K562 (cell line): ENCODE measurements around the gene NFILZ. TPM values are rescaled to one million over a fixed set of nuclear protein-coding genes. Genes with fewer than 3 reads are reported as not detected.

Experiments
- ATAC-seq: fragments of 200-7000 bp; cut with Tn5 transposase; 3 replicates; pipeline ENCODE4 v1.9.1; 2020; ENCODE audit warnings: moderate library complexity
- BruUV-seq: library from RNA; stranded (reverse); fragments of 400-500 nt; replicated peaks from 2 replicates; lab custom pipeline; 2021; lab: Mats Ljungman, UMichigan
- CTCF ChIA-PET: fragments of 300-600 bp; formaldehyde crosslinking; extraction: SDS; loops from one replicate; lab custom pipeline; 2021; ENCODE audit warnings: low intra/inter-chr PET ratio; lab: Yijun Ruan, JAX
- POLR2A ChIA-PET: fragments of 300-600, 350-650 bp; sonication (Branson Sonifier 250); formaldehyde crosslinking; extraction: SDS; loops from one replicate; lab custom pipeline; 2021; ENCODE audit warnings: antibody characterized with exemption, inconsistent platforms; lab: Yijun Ruan, JAX
- DNase-seq, 4 experiments: peaks; one replicate each; pipeline versions ENCODE4 v3.0.0 to v3.0.0-alpha.2; 2011 to 2018; ENCODE audit warnings: low spot score in 3 of 4, mixed read lengths in 3 of 4; ENCODE audit errors: extremely low read depth in 1 of 4
- FAIRE-seq: peaks from 2 replicates; lab custom pipeline; 2011; peaks lifted over from hg19 to GRCh38; lab: Jason Lieb, UNC
- H2AFZ ChIP-seq: 2 replicates; pipeline ENCODE4 v1.6.0; 2011; ENCODE audit warnings: low read depth, low read length, control low read depth, inconsistent platforms
- H3K27ac ChIP-seq: fragments of 200-600 bp; 3 replicates; pipeline ENCODE4 v1.8.0; 2011; ENCODE audit warnings: low read depth, mild to moderate bottlenecking, control low read depth, inconsistent platforms, low read length, moderate library complexity, mixed read lengths; ENCODE audit errors: extremely low read depth
- H3K27me3 ChIP-seq, 2 experiments: fragments of 300-600 bp in 1 of 2; 2 replicates in 1 of 2; 3 replicates in 1 of 2; pipeline versions ENCODE4 v1.6.0 to v1.8.0; 2011; ENCODE audit warnings: inconsistent platforms in 2 of 2, low read length in 2 of 2, mild to moderate bottlenecking in 1 of 2, mixed read lengths in 1 of 2, moderate library complexity in 1 of 2; ENCODE audit not compliant: control insufficient read depth in 2 of 2, insufficient read depth in 2 of 2
- H3K36me3 ChIP-seq: fragments of 300-600 bp; 3 replicates; pipeline ENCODE4 v1.8.0; 2011; ENCODE audit warnings: mild to moderate bottlenecking, low read length, inconsistent platforms; ENCODE audit not compliant: control insufficient read depth, insufficient read depth
- H3K4me1 ChIP-seq, 2 experiments: fragments of 200-600 bp in 1 of 2; replicated peaks in 1 of 2; 2 replicates in 1 of 2; 3 replicates in 1 of 2; pipeline versions ENCODE4 v1.5.1 to v1.8.0; 2011; ENCODE audit warnings: inconsistent platforms in 2 of 2, low read length in 2 of 2, mild to moderate bottlenecking in 1 of 2, mixed read lengths in 1 of 2, moderate library complexity in 1 of 2; ENCODE audit not compliant: control insufficient read depth in 2 of 2, insufficient read depth in 2 of 2
- H3K4me2 ChIP-seq: 2 replicates; pipeline ENCODE4 v1.6.1; 2011; ENCODE audit warnings: low read length, control low read depth, inconsistent platforms, mixed read lengths; ENCODE audit not compliant: insufficient read depth
- H3K4me3 ChIP-seq: fragments of 200-600 bp; sonication (generic), shearing (Covaris generic); 2 replicates; pipeline ENCODE4 v1.5.1; 2016; ENCODE audit warnings: control low read depth, inconsistent platforms
- H3K79me2 ChIP-seq: fragments of 200-600 bp; 3 replicates; pipeline ENCODE4 v1.8.0; 2011; ENCODE audit warnings: low read length, inconsistent platforms; ENCODE audit not compliant: control insufficient read depth, insufficient read depth
- H3K9ac ChIP-seq, 2 experiments: 2 replicates each; pipeline versions ENCODE4 v1.6.0 to v1.6.1; 2011; ENCODE audit warnings: low read depth in 2 of 2, low read length in 2 of 2, control low read depth in 1 of 2, inconsistent platforms in 1 of 2, mild to moderate bottlenecking in 1 of 2, mixed read lengths in 1 of 2; ENCODE audit not compliant: insufficient read depth in 1 of 2
- H3K9me1 ChIP-seq: one replicate; pipeline ENCODE4 v1.6.0; 2011; ENCODE audit warnings: inconsistent platforms, mild to moderate bottlenecking, low read length, moderate library complexity; ENCODE audit not compliant: control insufficient read depth, insufficient read depth
- H3K9me3 ChIP-seq: replicated peaks from 2 replicates; pipeline ENCODE4 v1.5.1; 2011; ENCODE audit warnings: low read depth, low read length, inconsistent platforms; ENCODE audit not compliant: control insufficient read depth, insufficient read depth
- H4K20me1 ChIP-seq: replicated peaks from 2 replicates; pipeline ENCODE4 v1.6.1; 2011; ENCODE audit warnings: low read length, inconsistent platforms, mixed read lengths; ENCODE audit not compliant: control insufficient read depth, insufficient read depth
- E2F1 ChIP-seq: sonication (generic); formaldehyde crosslinking; IDR thresholded peaks from 2 replicates; pipeline ENCODE4 v1.8.1; 2023; ENCODE audit warnings: mild to moderate bottlenecking, missing genetic modification reagents, moderate library complexity
- ID3 ChIP-seq, 2 experiments: fragments of 250-450 bp in 1 of 2; fragments of 450-650 bp in 1 of 2; sonication (Bioruptor Pico) in 1 of 2; IDR thresholded peaks; 2 replicates each; pipeline versions ENCODE4 v1.6.1 to v1.8.0; 2016 to 2021; ENCODE audit warnings: mild to moderate bottlenecking in 2 of 2, moderate library complexity in 2 of 2, missing compliant biosample characterization in 1 of 2, missing genetic modification characterization in 1 of 2
- MGA ChIP-seq: fragments of 450-650 bp; IDR thresholded peaks from 2 replicates; pipeline ENCODE4 v1.6.1; 2016; ENCODE audit warnings: mild to moderate bottlenecking, moderate library complexity
- NR0B1 ChIP-seq: fragments of 450-650 bp; IDR thresholded peaks from one replicate; pipeline ENCODE4 v1.6.1; 2018; ENCODE audit warnings: mild to moderate bottlenecking, moderate library complexity; ENCODE audit not compliant: partially characterized antibody
- PHF8 ChIP-seq: fragments of 200-600 bp; sonication (generic); IDR thresholded peaks from 2 replicates; pipeline ENCODE4 v1.6.1; 2012; ENCODE audit warnings: mixed run types, mild to moderate bottlenecking, inconsistent platforms, low read length, moderate library complexity, borderline replicate concordance
- WGBS: fragments of 100-300 bp; shearing (Covaris generic); methylation state at CpG from one replicate; pipeline ENCODE4 v1.1.6; 2016; ENCODE audit warnings: low coverage, mixed read lengths; ENCODE audit not compliant: insufficient coverage; ENCODE audit errors: missing lambda C conversion rate; 5-methylcytosine and 5-hydroxymethylcytosine counted together
- in situ Hi-C: fragments of 300-500 bp; cut with MboI; formaldehyde crosslinking; loops from 4 replicates; pipeline ENCODE4 v1.15.0; 2018; ENCODE audit warnings: inconsistent platforms, mixed read lengths
- intact Hi-C: fragments of 100-400 bp; cut with micrococcal nuclease; formaldehyde crosslinking; loops from 2 replicates; pipeline ENCODE4 v1.14.2; 2022
- polyA plus RNA-seq, 8 experiments: library from polyadenylated mRNA; depleted of rRNA in 4 of 8; stranded (reverse) in 5 of 8; unstranded in 3 of 8; fragments of >200 nt; fragmentation: Nextera tagmentation in 2 of 8; fragmentation: Illumina TruSeq in 1 of 8; extraction: Ambion mirVana in 2 of 8; extraction: Trizol in 1 of 8; gene quantifications; 2 replicates each; pipeline versions ENCODE4 v1.2.1 to v1.2.3, GENCODE V29; 2011 to 2014; ENCODE audit warnings: inconsistent platforms in 1 of 8, missing spikeins in 1 of 8
- total RNA-seq, 7 experiments: library from RNA; depleted of rRNA in 6 of 7; stranded (reverse); fragments of >200 nt in 6 of 7; fragmentation: Illumina TruSeq in 2 of 7; extraction: Trizol in 2 of 7; gene quantifications; 2 replicates each; pipeline versions ENCODE4 v1.2.1 to v1.2.3, GENCODE V29; 2011 to 2021; ENCODE audit warnings: low replicate concordance in 1 of 7

The NFILZ gene
- total and polyA plus RNA-seq, 9 of the 15 experiments (the other 6 are each of a cell fraction or from before 2014, with no cell fraction given) = not detected

- POLR2A ChIA-PET = no interaction called here
- no TSS peak for BruUV-seq
- in situ Hi-C loops = no loop called here
- TF ChIP-seq ID3 (CRISPR knock-in tag; IDR thresholded peaks at IDR 0.05) (no peak), ID3 (tag; IDR thresholded peaks at IDR 0.05) (no peak), E2F1 (CRISPR knock-in tag) (no peak), MGA (no peak), PHF8 (no peak), NR0B1 (no peak)
Measured at GRCh38 chr19:8595651-8596050, 34.8 kb upstream of the NFILZ start.

More at GRCh38 chr19:8595651-8596050, 34.8 kb upstream of the NFILZ start:
- no peaks in the 10 kb centered on the region for H3K79me2 ChIP-seq
- H3K4me3 ChIP-seq = no peak overlapping the region
- H3K9me3 ChIP-seq = peaks cover 3% of the 10 kb centered on the region; the same call in 1 of the 2 replicates
- no peaks in the 10 kb centered on the region for H3K36me3 ChIP-seq
- ATAC-seq (no peak), FAIRE-seq (no peak), DNase-seq (no peak)
- H3K27me3 ChIP-seq = peaks cover 12 to 33% of the 10 kb centered on the region in 2 experiments; a peak in 4 of 5 replicates
- 0% methylated on average over 13 of the region's 15 CpGs for WGBS
- CTCF ChIA-PET = interaction anchor here (0.5 kb wide), 1 partner anchor 769 kb away, joined by 3 read pairs; no protein-coding TSS in a partner anchor
- no peaks in the 10 kb centered on the region for H3K9me1 ChIP-seq
- H3K27ac ChIP-seq = no peak overlapping the region
- H2AFZ ChIP-seq = no peak overlapping the region
- peaks cover 6 to 20% of the 10 kb centered on the region in 2 experiments; a peak in 4 of 5 replicates for H3K4me1 ChIP-seq
- no peak overlapping the region for H3K4me2 ChIP-seq
- intact Hi-C loops = no loop called here
- H3K9ac ChIP-seq = no peak overlapping the region
- no peaks in the 10 kb centered on the region; the same call in 1 of the 2 replicates for H4K20me1 ChIP-seq
